ENCODE results near the gene GPX4.

The GPX4 gene

GRCh38 chr19:1102407-1103131 lies 1.2 kb upstream of the GPX4 start:
- in situ Hi-C loops (cut with MboI; ENCODE audit: low sequenced_read_pairs): no loop called here

DNA sequence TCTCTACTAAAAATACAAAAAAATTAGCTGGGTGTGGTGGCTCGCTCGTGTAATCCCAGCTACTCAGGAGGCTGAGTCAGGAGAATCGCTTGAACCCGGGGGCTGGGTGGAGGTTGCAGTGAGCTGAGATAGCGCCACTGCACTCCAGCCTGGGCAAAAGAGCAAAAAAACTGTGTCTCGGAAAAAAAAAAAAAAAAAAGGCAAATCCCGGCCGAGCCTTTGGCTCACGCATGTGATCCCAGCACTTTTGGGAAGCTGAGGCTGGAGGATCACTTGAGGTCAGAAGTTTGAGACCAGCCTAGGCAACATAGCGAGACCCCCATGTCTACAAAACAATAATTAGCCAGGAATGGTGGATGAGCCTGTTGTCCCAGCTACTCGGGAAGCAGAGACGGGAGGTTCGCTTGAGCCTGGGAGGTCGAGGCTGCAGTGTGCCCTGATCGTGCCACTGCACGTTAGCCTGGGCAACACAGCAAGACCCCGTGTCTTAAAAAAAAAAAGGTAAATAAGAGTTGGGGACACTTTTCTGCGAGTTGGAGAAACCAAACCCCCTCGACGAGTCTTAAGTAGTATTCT lies 574 bp upstream of the GPX4 start:
- in situ Hi-C loops (cut with MboI; ENCODE audit: low sequenced_read_pairs): no loop called here

DNA sequence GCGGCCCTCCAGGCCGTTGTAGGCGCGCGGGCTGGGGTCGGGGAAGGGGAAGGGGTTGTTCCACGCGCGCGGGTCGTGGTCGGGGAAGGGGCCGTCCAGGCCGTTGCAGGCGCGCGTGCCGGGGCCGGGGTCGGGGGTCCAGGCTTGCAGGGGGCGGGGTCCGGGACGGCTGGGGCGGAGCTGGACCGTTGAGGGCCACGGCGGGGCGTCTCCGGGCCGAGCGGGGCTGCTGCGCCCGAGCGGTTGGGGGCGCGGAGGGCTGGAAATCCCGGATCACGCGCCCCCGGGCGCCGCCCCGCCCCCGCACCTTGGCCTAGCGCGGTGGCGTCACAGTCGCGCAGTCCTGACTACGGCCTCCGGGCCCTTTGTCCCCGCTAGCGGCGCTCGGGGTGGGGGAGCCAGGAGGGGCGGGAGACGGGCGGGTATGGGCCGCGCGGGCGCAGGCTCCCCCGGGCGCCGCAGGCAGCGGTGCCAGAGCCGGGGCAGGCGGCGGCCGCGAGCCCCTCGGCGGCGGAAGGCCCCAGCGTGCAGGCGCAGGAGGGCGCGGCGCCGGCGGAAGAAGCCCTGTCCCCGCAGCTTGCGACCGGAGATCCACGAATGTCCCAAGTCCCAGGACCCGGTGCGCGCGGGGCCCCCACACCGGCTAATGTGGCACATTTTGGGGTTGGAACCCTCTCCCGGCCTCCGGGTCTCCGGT lies 665 bp downstream of the GPX4 start:
- in situ Hi-C loops (cut with MboI; ENCODE audit: low sequenced_read_pairs): no loop called here

- in situ Hi-C loops (cut with MboI; ENCODE audit: low sequenced_read_pairs): no loop called here
These were observed 1.4 kb downstream of the GPX4 start for GRCh38 chr19:1105008-1105872.

DNA sequence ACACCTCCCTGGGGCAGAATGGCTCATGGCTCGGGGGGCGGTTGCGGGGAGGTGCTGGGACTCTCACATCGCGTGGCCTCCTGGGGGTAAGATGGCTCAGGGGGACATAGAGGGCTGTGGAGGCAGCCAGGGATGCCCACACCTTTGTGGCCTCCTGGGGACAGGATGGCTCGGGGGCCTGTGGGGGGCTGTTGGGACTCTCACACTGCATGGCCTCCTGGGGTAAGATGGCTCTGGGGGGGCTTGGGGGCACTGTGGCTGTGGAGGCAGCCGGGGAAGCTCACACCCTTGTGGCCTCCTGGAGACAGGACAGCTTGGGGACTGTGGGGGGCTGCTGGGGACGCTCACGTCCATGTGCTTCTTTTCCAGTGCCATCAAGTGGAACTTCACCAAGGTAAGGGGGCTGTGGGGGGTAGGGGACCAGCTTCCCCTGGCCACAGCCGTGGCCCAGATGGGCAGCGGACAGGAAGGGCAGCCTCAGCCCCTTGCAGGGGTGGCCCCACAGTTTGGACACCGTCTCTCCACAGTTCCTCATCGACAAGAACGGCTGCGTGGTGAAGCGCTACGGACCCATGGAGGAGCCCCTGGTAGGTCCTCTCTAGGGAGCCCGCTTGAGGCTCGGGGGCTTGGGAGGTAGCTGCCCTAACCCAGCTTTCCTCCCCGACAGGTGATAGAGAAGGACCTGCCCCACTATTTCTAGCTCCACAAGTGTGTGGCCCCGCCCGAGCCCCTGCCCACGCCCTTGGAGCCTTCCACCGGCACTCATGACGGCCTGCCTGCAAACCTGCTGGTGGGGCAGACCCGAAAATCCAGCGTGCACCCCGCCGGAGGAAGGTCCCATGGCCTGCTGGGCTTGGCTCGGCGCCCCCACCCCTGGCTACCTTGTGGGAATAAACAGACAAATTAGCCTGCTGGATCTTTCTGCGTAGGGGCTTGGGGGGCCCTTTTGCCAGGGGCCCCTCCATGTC lies 2.4 kb downstream of the GPX4 start:
- in situ Hi-C loops (cut with MboI; ENCODE audit: low sequenced_read_pairs): no loop called here

DNA sequence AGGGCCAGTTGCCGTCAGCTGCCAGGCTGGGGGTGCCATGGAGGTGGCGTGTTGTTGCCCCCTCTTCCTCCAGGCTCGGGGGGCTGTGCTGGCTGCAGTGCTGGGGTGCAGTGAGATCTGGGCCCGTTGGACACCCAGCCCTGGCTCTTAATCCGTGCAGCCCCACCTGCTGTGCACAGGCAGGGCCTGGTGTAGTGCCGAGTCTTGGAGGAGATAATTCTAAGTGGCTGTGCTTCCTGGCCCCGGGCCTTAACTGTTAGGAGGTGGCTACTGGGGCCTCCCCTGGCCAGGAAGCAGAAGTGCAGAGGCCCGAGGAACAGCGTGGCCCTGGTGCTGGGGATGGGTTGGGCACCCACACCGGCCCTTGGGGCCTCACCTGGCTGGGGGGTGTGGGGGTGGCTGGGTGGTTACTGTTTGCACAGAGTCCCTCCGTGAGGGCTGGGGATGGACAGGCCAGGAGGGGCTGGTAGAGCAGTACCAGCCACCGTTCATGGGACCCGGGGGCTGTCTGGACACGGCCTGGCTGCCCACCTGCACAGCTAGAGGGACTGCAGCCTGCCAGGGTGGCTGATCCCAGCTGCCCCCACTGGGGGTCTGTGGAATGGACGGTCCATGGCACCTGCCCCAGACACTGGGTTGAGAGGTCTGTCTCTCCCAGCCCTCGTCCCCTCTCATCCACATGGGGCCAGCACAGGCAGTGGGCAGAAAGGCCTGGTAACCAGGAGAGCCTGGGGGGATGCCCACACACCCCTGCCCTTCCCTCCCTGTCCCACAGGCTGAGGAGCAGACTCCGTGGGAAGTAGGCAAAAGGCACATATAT lies 3.3 kb downstream of the GPX4 start:
- in situ Hi-C loops (cut with MboI; ENCODE audit: low sequenced_read_pairs): no loop called here

- in situ Hi-C loops (cut with MboI; ENCODE audit: low sequenced_read_pairs): no loop called here
These were observed 4.0 kb downstream of the GPX4 start for GRCh38 chr19:1107661-1108261.

DNA sequence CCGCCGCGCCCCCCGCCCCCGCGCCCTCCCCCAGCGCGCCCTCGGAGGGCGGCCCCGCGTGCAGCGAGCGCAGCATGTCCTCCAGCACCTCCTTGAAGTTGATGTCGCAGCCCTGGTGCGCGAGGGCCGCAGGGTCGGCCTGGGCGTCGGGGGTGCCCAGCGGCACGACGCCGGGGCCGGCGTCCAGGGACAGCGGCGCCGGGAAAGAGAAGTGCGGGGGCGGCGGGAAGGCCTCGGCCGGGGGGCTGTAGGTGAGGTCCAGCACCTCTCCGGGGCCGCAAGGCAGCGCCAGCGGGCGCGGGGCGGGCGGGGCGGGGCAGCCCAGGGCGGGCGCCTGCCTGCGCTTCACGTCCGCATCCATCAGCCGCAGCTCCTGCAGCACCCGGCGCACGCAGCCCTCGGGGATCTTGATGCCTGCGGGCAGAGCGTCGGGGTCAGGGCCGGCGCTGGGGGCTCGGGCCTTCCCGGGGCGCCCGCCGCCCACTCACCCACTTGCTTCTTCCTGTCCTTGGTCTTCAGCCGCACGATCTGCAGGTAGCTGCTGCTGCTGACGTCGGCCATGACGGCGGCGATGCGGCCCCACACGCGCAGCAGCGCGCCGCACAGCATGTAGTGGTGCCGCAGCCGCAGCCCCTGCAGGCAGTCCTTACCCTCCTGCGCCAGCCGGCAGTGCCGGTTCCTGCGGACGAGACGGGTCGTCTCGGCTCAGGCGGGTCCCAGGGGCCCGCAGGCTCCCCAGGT lies 4.7 kb downstream of the GPX4 start:
- in situ Hi-C loops (cut with MboI; ENCODE audit: low sequenced_read_pairs): no loop called here

DNA sequence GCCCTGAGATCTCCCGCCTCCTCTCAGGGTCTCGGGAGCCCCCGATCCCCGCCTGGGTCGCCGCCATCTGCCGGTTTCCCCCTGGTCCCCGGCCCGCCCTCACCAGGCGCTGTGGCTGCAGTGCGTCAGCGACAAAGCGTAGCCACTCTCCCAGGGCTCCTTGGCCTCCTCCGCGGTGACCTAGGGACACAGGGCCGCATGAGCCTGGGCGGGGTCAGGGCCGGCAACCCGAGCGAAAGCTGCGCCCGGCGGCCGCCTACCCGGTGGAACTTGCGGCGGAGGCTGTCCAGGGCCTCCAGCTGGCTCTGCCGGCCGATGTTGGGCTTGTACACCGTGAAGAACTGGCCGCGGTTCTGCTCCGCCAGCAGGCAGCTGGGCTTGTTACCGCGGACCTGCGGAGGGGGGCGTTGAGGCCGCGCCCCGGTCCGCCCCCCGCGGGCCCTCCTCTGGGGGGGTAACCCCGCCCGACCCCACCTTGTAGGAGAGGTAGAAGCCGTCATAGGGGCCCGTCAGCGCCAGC lies 5.3 kb downstream of the GPX4 start:
- in situ Hi-C loops (cut with MboI; ENCODE audit: low sequenced_read_pairs): no loop called here

- in situ Hi-C loops (cut with MboI; ENCODE audit: low sequenced_read_pairs): loop anchor here (10.0 kb wide), 1 partner anchor 85 kb away; no protein-coding TSS in a partner anchor
These were observed 6.2 kb downstream of the GPX4 start for GRCh38 chr19:1109697-1110671.

- in situ Hi-C loops (cut with MboI; ENCODE audit: low sequenced_read_pairs): loop anchor here (10.0 kb wide), 1 partner anchor 84 kb away; no protein-coding TSS in a partner anchor
These were observed 7.2 kb downstream of the GPX4 start for GRCh38 chr19:1110809-1111640.

DNA sequence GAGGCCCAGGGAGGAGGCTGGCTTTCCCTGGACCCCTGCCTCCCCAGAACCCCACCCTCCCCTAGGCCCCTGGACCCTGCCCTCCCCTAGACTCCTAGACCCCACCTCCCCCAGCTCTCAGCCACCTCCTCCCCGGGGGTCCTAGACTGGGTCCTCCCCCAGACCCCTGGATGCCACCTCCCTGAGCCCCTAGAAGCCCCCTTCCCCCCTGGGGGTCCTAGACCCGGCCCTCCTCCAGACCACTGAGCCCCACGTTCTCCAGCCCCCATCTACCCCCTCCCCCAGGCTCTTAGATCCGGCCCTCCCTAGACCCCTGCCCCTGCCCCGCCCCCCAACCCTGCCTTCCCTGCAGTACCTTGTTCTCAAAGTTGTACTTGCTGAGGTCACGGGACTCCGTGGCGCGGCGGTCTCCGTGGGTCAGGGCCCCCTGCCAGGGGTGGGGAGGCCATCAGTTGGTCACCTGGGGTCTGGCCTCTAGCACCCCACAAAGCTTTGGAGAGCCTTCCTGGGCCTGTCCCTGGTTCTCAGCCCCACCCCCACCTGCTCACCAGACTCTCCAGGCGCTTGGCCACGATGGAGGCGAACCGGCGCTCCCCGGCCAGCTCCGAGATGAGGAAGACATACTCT lies 8.0 kb downstream of the GPX4 start:
- in situ Hi-C loops (cut with MboI; ENCODE audit: low sequenced_read_pairs): loop anchor here (10.0 kb wide), 1 partner anchor 83 kb away; no protein-coding TSS in a partner anchor

DNA sequence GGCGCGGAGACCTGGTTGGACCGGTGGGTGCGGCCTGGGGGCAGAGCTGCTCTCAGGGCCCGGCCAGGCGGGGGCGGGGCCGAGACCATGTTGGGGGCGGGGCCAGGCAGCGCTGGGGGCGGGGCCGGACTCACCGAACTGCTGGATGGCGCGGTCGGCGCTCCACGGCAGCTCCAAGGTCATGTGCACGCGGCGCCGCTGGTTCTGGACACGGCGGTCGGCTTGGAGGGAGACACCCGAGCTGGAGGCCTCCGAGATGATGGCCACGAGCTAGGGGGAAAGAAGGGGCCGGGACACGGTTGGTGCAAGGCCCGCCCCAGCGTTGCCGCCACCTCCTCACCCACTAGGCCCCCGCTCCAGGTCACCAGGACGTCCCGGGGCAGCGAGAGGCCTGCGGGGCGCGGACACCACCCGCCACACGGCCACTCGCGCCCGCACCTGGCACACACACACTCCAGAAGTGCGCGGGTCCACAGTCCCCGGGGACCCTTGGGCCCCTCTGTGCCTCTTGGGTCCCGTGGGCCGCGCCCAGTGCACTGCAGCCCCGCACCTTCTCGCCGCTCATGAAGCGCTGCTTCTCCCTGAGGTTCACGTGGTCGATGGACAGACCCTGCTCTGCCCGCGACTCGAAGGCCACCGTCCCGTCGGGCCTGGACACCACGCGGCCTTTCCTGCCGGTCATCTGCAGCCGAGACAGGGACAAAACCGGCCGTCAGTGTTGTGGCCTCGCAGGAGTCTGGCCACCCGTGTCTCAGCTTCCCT lies 8.7 kb downstream of the GPX4 start:
- in situ Hi-C loops (cut with MboI; ENCODE audit: low sequenced_read_pairs): loop anchor here (10.0 kb wide), 1 partner anchor 82 kb away; no protein-coding TSS in a partner anchor

Measured in HL-60/S4 treated with phorbol 12-myristate 13-acetate at 8.2 ng/mL for 4 days and 3 days (cell line).